Colonic mucosa (tissue), 4 donors: ENCODE measurements around the gene BRSK2. TPM values are rescaled to one million over a fixed set of nuclear protein-coding genes. Genes with fewer than 3 reads are reported as not detected.

ENCODE experiments used
- DNase-seq: peaks from one replicate; pipeline ENCODE4 v3.0.0-alpha.2; 2020
- H3K27ac ChIP-seq: fragments of 200-600 bp; one replicate; pipeline ENCODE4 v1.8.0; 2021
- H3K27me3 ChIP-seq: fragments of 200-600 bp; one replicate; pipeline ENCODE4 v1.8.0; 2021
- H3K36me3 ChIP-seq: fragments of 200-600 bp; one replicate; pipeline ENCODE4 v1.8.0; 2021
- H3K4me1 ChIP-seq: fragments of 200-600 bp; one replicate; pipeline ENCODE4 v1.8.0; 2021; ENCODE audit warnings: mild to moderate bottlenecking
- H3K4me3 ChIP-seq: fragments of 200-600 bp; one replicate; pipeline ENCODE4 v1.8.0; 2021
- H3K9ac ChIP-seq, 2 donors: one replicate each; pipeline ENCODE4 v1.7.0; 2013; ENCODE audit warnings: control low read depth in 2 of 2, low read depth in 2 of 2, low read length in 2 of 2
- H3K9me3 ChIP-seq: fragments of 200-600 bp; one replicate; pipeline ENCODE4 v1.8.0; 2021
- CTCF ChIP-seq: fragments of 200-600 bp; IDR thresholded peaks from one replicate; pipeline ENCODE4 v1.8.0; 2022; ENCODE audit warnings: antibody characterized with exemption, mild to moderate bottlenecking
- intact Hi-C: fragments of 100-400 bp; cut with DNase I; formaldehyde crosslinking; loops from one replicate; pipeline ENCODE4 v1.14.1; 2022
- total RNA-seq, 2 donors: library from RNA; stranded (reverse); fragmentation: NEBNext Ultra II Directional in 1 of 2; extraction: Animal tissue kit (Norgen Biotek cat#: 25700) in 1 of 2; gene quantifications; one replicate each; pipeline ENCODE4 v1.2.1, GENCODE V29; 2021
- donor health status: healthy.
- donor health status: DM: no; HTN: no; CAD: no.
- donor health status: DM: no; HTN: no; CAD: no.

Gene BRSK2
- total RNA-seq, 2 donors from 2014 or later = 0.52 to 1.2 TPM

GRCh38 chr11:1359556-1359955, 30.2 kb upstream of the BRSK2 start:
- H3K4me3 ChIP-seq = no peak overlapping the region
- intact Hi-C loops = no loop called here
- H3K27ac ChIP-seq = no peak overlapping the region
- H3K9ac ChIP-seq = no peak overlapping the region
- no peak for TF ChIP-seq CTCF
- H3K27me3 ChIP-seq = no peaks in the 10 kb centered on the region
- DNase-seq = no peak
- no peaks in the 10 kb centered on the region for H3K36me3 ChIP-seq
- no peaks in the 10 kb centered on the region for H3K9me3 ChIP-seq
- H3K4me1 ChIP-seq = no peaks in the 10 kb centered on the region

GRCh38 chr11:1360181-1360834, 29.4 kb upstream of the BRSK2 start:
- H3K27ac ChIP-seq = no peak overlapping the region
- no peaks in the 10 kb centered on the region for H3K9me3 ChIP-seq
- H3K36me3 ChIP-seq = no peaks in the 10 kb centered on the region
- H3K4me3 ChIP-seq = no peak overlapping the region
- TF ChIP-seq CTCF = no peak
- intact Hi-C loops = no loop called here
- H3K27me3 ChIP-seq = no peaks in the 10 kb centered on the region
- no peak for DNase-seq
- H3K9ac ChIP-seq = no peak overlapping the region
- H3K4me1 ChIP-seq = no peaks in the 10 kb centered on the region

GRCh38 chr11:1360835-1361357, 28.8 kb upstream of the BRSK2 start:
- H3K9ac ChIP-seq = no peak overlapping the region
- H3K9me3 ChIP-seq = no peaks in the 10 kb centered on the region
- no peaks in the 10 kb centered on the region for H3K27me3 ChIP-seq
- no peak overlapping the region for H3K27ac ChIP-seq
- no peaks in the 10 kb centered on the region for H3K4me1 ChIP-seq
- TF ChIP-seq CTCF = no peak
- no peak for DNase-seq
- H3K36me3 ChIP-seq = no peaks in the 10 kb centered on the region
- H3K4me3 ChIP-seq = no peak overlapping the region
- intact Hi-C loops = no loop called here

- H3K4me3 ChIP-seq = no peak overlapping the region
- intact Hi-C loops = no loop called here
- H3K9me3 ChIP-seq = no peaks in the 10 kb centered on the region
- H3K27me3 ChIP-seq = no peaks in the 10 kb centered on the region
- no peak overlapping the region for H3K27ac ChIP-seq
- no peaks in the 10 kb centered on the region for H3K4me1 ChIP-seq
- no peaks in the 10 kb centered on the region for H3K36me3 ChIP-seq
- TF ChIP-seq CTCF = no peak
- no peak overlapping the region for H3K9ac ChIP-seq
- no peak for DNase-seq
Measured at GRCh38 chr11:1361882-1362281, 27.9 kb upstream of the BRSK2 start.

- H3K36me3 ChIP-seq = no peaks in the 10 kb centered on the region
- H3K9ac ChIP-seq = no peak overlapping the region
- no peak for DNase-seq
- no peaks in the 10 kb centered on the region for H3K27me3 ChIP-seq
- no peak for TF ChIP-seq CTCF
- no peaks in the 10 kb centered on the region for H3K9me3 ChIP-seq
- H3K4me3 ChIP-seq = no peak overlapping the region
- no peaks in the 10 kb centered on the region for H3K4me1 ChIP-seq
- no peak overlapping the region for H3K27ac ChIP-seq
- intact Hi-C loops = no loop called here
Measured at GRCh38 chr11:1367721-1368120, 22.0 kb upstream of the BRSK2 start.
